ENCODE measurements around the gene ATG10.

ATG10 gene

DNA sequence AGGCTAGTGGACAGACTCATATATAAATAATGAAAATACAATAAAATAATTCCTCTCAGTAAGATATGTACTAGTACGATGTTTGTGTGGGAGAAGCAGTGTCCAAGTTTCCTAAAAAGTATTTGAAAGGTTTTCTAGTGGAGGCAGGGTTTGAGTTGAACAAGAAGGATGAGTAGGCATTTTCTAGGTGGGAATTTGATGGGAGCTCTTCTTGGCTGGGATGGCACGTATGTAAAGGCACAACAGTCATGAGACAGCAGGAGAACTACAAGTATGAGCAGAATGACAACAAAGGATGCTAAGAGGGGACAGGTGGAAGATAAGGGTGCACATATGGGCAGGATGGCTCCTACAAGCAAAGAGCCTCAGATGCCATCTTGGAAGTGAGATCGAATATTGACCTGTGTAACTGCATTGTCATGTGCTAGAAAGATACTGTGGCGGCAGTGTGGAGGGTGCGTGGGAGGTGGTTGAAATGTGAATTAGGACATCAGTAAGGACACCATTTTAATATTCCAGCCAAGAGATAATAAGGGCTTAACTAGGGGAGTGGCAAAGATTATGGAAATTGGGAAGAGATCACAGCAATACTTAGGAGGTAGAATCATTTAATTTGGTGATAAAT lies 170.5 kb downstream of the ATG10 start:
- DNase-seq: no peak

DNA sequence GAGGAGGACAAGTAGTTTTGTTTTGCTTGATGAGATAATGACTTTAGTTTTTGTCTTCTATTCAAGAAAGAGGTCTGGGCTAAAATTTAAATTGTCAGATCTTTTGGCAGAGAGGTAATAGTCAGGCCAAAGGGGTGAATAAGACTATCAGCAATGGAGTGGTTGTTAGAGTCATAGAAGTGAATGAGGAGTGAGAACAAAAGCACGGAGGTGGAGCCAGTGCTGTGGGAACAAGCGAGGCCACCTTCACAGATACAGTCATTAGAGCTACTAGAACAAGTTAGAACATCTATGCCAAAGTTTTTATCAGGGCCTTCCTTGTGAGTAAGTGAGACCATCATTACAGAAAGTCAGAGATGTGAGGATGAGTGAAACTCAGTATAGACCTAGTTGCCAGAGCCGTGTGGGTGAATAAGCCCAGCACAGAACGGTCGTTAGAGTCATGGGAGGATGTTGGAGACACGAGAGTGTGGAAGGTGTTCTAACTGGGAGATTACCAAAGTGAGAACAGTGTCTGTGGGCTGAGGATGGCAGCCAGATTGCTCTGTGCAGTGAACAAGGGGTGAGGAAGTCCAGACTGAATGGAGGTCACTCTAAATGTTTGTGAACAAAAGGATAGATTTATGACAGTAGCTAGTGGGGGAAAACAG lies 171.2 kb downstream of the ATG10 start:
- DNase-seq: no peak

DNA sequence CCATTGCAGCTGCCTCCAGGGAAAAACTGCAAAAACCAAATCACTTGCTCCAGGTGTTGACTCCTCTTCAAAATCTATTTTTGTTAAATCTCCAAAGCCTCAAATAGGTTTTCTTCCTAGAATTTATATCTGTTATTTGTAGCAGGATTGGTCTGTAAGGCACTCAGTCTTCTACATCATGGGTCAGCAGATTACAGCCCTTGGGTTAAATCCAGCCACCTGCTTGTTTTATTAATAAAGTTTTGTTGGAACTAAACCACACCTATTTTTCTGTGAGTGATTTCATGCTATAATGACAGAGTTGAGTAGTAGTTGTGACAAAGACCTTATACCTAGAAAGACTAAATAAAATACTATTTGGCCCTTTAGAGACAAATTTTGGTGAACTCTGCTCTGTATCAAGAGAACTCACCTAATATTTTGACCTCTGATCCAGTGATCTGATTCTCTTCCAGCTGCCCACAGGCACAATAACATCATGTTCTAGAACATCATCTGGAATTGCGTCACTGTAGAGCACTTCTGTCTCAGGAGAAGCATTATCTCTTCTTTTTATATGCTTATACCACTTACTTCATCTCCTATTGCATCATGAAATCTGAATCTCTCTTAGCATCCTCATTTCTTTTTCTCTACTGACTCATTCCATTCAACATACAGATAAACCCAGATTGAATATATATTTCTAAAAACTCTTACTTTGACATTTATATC lies 176.2 kb downstream of the ATG10 start:
- DNase-seq: no peak

DNA sequence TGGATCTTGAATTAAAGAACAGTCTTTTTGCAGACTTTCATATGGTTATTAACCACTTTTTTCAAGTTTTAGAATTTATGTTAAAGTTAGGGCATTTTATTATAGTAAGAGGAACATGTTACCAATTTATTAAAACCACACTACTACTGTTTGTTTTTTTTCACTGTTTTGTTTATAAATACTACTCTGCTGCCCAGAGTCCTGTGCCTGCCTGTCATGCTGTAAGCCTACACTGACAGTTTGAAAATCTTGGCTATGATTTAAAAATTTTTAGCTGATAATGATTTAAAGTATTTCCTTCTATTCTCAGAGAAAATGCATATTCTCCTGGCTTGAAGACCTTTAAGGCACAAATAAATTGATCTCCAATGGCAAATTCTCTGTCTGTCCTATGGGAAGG lies 177.6 kb downstream of the ATG10 start:
- DNase-seq: no peak

DNA sequence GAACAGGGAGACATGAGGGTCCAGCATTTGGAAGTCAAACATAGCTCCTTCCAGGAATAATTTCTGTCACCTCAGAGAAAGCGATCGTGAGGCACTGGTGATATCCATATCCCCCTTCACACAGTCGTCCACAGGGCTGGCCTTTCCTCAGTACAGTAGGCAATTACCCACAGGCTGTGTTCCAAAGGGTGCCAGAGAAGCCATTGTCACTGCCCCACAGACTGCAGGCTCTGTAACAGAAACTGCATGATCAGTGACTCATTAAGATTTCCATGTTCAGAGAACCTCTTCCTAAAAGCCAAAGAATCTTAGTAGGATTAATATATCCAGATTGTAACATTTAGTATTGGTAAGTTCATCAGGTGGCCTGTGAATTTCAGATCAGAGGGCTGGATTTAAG lies 178.7 kb downstream of the ATG10 start:
- no peak for DNase-seq

DNA sequence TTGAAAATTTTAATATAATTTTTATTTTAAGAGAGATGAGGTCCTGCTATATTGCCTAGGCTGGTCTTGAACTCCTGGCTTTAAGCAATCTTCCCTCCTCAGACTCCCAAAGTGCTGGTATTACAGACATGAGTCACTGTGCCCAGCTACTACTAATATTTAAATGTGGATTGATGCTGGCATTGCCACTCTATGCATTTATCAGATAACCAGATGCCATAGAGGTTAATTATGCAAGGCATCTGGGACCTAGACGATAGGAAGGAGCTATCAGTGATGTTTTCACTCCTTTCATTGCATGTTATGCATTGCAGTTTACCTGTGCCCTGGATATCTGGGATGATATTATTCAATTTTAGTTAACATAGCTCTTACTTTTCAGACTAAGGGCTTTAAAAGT lies 179.4 kb downstream of the ATG10 start:
- DNase-seq: no peak

DNA sequence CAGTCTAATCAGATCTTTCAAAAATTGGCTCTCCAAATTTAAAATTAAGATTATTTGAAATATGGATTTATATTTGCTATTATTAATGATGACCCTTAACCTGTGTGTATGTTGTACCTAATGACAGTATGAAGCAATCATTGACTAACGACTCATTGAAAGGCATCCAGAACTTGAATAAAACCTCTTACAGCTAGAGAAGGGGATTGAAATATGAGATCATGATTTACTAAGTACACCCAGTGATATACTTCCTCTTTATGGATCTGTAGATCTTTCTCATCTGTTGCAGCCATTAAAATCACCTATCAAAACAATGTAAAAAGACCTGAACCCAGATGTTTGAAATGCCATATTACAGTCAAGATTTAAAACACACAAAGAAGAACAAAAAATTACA lies 179.8 kb downstream of the ATG10 start:
- DNase-seq: no peak

DNA sequence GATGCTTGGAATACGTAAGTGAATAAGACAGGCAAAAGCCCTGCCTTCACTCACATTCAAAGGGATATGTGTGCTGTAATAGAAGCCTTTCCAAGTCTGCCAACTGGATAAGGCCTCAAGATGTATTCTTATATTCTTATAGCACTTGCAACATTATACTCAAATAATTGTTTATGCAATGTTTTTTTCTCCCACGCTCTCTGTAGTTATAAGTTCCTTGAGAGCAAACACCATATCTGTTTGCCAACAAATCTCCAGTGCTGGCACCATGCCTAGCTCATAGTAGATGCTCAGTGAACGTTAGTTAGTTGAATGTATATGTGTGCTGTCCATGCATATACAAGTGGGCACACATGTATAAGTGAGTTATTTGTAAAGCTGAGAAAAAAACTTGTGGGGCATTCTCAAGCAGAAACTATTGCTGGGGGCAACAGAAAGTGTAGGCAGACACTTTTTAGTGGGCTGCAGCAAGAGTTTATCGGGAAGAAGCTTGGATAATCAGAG lies 181.2 kb downstream of the ATG10 start:
- DNase-seq: no peak

DNA sequence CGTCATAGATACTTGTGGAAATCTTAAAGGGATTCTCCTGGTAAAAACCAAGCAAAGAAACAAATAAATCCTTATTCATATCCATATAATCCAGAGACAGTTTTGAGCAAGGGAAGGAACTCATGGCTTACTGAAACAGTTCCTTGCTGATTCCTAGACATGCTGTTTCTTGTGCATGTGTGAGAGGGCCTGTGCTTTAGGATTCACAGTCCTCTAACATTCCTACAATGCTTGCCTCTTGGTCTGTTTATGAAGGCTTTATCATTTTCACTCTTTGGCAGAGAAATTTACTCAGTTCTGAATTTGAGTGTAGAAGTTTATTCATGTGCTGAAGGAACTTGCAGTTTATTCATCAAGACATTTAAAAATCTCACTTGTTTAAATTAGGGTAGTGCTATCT lies 183.0 kb downstream of the ATG10 start:
- DNase-seq: no peak

DNA sequence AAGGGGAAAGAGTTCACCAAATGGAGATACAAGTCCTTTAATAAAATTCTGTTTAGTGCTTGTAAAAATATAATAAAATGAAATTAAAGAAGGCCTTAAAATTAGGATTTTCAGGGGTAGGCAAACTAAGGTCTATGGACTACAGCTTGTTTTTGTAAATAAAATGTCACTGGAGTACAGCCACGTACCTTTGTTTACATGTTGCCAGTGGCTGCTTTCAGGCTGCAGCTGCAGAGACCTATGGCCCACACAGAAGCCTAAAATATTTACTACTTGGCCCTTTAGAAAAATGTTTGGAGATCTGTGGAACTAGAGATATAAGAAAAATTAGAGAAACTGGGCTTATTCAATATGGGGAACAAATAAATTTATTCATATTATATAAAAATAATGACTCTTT lies 183.5 kb downstream of the ATG10 start:
- DNase-seq: no peak

DNA sequence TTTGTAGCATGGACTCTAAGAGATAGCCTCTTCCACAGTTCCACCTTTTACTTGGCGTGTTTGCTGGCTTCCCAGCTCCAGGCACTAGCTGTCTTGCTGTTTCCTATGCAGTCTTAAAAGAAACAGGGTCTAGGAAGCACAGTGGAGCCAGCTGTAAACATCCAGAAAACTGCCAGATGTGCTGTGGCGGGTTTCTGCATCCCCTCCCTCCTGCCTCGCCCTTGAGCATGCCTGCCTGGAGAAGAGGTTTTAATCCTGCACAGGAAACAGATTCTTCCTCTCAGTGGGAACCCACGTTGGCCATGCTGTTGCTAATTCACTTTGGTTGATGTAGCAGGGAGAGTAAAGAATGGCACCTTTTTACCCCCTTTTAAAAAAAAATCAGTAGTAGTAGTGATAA lies 185.1 kb downstream of the ATG10 start:
- DNase-seq: no peak

DNA sequence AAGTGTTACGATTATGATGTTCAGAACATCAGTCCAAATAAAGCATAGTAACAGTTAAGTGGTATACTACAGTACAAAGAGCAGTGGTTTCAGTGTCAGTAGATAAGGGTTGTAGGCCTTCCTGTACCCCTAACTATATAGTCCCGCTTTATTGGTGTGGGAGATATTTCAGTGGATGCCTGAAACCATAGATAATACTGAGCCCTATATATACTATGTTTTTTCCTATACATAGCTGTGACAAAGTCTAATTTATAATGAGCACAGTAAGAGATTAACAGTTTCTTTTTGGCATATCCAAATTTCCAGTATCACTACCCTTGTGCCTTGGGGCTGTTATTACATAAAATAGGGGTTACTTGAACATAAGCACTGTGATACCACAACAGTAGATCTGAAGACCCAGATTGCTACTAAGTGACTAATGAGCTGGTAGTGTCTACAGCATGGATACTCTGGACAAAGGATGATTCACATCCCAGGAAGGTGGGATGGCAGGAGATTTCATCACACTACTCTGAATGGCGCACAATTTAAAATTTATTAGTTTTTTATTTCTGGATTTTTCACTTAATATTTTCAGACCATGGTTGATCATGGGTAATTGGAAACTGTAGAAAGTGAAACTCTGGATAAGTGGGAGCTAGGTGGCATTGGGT lies 187.1 kb downstream of the ATG10 start:
- DNase-seq: no peak

DNA sequence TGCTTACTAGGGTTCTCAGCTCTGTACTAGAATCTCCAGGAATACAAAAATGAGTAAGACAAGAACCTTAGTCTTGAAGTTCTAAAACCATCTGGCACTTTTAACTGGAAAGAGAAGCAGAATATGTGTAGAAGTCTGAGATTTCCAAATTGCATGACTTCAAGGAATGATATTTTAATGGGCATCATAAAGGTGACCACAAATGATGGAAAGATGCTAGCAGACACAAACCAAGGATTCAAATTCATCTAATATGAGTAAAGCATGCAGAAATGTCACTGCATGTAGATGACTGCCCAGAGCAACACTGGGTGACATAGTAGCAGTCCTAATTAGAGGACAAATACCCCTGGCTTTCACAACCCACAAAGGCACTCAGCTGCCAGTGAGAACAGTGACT lies 189.1 kb downstream of the ATG10 start:
- no peak for DNase-seq

DNA sequence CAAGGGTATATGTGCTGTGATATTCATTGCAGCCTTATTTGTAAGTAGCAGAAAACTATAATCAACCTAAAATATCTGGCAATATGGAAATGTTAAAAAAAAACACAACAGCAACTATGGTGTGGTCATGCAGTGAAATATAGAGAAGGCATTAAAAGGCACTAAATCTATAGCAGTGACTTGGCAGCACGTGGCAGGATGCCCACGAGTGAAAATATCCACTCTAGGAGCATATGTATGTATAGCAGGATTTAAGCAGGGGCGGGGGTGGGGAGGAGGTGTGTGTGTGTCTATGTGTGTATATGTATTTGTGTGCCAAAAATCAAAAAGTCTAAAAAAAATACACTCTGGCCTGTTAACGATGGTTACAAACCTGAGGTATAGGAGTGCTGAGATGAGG lies 190.8 kb downstream of the ATG10 start:
- no peak for DNase-seq

DNA sequence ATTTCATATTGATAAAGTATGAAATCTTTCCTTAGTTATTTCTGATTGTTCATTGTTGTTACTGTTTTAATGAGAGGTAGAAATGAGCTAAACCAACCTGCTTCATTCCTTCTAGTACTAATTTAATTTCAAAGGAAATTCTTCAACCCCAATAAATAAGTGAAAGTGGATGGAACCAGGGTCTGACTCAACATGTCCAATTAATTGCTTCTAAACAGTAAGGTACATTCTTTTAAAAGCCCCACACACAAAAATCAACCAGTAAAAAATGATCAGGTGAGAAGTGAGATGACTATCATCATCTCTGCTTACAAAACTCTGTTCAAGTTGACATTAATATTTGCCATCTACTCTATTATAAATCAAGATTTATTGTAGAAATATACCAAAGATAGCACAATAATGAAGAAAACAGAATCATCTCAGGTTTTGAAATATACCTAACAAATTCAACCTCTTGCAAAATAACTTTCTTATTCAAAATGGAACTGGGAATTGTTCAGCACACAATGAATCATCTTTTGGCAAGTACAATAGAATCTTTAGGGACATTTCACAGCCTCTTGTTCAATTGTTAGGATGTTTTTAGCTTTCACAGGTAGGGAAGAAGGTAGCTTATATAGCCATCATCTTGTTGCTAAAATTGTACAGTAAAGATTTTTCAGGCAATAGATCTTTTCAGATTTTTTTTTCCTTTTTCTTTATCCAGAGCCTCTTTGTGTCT lies 191.8 kb downstream of the ATG10 start:
- DNase-seq: no peak

DNA sequence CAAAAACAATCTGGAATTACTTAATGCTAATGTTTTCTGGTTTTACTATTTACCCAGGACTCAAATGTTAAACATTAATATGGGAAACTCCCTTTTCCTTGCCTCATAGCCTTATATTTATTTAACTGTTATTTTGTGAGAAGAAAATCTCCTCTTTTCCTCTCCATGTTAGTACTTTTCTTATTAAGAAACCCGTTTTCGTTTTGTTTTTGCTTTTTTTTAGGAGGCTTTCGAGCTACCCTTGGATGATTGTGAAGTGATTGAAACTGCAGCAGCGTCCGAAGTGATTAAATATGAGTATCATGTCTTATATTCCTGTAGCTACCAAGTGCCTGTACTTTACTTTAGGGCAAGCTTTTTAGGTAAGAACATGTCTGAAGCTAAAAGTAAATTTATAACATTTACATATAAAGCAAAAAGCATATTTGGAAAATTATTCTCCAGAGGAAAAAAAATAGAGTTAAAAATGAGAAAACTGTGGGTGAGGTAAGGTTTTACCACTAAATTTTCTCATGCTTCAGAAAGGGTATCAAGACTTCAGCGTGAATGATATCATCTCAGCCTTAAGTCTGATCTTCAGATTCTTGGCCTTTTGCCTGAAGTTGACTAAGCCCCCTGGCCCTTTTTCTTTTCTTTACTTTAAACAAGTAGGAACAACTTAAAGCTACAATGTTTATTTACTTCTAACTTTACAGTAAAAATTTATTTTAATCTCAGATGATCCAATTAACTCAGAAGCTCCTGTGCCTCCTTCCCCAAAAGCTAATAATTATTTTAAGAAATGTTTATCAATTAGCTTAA lies 192.6 kb downstream of the ATG10 start:
- no peak for DNase-seq

DNA sequence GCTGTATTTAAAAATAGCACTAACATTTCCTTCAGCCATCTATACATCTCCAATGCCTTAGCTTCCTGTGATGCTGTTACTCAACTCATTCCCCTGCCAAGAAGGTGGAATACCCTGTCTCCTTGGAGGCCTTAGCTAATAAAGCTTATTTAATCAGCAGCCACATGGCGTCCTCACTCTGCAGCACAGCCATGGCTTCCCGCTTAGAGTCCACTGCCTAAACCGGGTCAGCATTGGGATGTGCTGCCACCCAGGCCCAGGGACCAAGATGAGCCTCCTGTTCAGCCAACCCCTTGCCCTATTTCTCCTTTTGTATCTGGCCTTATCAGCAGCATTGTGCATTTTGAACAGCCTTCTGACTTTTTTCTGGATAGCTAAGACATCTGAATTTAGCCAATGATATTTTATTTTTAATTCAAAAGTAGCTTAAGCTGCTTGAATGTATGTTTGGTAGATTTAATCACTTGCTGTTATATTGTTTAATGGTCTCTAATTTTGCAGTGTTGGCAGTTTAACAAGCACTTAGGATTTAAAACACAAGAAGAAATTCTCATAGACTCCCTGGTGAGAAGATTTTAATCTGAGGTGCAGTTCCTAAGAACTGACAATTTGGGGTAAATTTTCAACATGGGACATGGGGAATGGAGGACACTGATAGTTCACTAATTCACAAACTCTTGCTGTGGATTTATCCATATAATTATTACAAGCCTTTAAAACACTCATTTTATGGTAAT lies 193.3 kb downstream of the ATG10 start:
- DNase-seq: no peak

DNA sequence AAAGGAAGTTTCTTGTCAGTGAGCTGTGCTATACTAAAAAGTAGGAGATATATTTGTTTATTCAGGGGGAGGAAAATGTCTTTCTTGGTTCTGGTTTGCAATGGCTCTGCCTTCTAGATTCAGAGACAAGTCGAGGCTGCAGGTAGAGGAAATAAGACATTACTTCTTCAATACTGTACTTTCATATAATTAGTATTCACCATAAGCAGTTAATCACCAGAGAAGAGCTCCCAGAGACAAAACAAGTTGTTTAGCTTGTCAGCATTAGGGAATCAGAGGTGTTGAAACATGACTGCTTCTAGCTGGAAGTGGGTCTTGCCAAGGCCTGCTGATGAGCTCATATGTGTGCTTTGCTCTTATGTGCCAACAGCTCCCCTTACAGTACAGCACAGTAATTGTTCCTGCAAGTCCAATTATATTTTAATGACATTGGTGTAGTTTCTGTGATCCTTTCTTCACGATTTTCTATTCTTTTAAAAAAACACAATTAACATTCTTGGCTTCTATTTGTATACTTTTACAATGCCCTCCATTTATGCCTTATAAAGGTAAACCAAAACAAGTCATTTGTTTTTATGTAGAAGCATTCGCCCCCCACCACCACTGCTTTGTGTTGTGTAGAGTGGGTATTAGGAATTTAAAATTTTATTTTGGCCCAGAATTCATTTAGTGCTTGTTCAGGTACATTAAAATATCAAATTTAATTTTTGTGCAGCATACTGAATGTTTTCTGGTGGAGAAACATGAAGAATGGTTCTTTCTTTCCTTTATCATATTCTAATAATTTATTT lies 194.1 kb downstream of the ATG10 start:
- DNase-seq: peak; percentile 16

DNA sequence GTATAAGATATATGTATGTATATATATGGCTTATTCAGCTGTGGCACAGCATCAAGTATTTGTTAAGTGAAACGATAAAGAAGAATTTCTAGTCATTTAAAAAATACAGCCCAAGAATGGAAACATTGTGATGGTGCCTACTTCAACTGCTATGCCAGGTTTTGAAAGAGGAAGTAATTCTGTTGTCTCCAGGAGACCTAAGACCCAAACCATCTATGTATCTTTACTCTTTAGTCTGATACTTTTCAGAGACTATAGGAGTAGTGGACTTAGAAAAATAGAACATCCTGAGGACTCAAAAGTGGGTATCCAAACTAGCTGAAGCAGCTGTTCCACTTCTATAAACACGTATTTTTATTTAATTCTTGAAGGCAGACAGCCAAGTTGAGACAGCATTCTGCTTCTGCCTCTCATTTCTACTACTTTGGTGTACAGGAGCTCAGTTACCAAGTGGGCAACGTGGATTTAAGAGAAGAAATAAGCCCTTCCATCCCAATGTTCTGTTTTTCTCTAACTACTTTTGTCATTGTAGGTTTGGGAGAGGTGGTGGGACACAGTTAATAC lies 195.6 kb downstream of the ATG10 start:
- no peak for DNase-seq

DNA sequence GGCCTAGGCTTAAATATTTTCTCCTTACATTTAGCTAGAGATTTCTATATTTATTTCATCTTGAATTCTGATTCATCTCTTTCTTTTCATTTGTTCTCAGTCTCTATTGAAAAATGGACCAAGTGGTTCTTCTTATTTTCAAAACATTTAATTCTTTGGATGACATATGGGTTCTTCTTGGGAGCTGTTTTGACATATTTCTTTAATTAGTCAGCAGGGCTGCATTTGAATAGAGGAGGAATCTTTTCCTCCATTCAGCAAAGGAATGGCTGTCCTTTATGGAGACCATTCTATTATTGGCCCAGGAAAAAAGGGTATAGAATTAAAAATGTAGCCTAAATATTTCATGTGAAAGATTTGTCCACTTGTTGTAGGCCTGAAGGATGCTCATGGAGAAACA lies 196.5 kb downstream of the ATG10 start:
- no peak for DNase-seq

Measured in NCI-H2107 (cell line).